22Rv1 (cell line): Measurements from ENCODE around the gene LMTK2.

Experiments
- H3K27ac ChIP-seq: fragments of 450-650 bp; 2 replicates; pipeline ENCODE4 v1.5.1; 2017
- CTCF ChIP-seq: fragments of 450-650 bp; IDR thresholded peaks from 2 replicates; pipeline ENCODE4 v1.5.1; 2017; ENCODE audit warnings: mild to moderate bottlenecking
- ZFX ChIP-seq: fragments of 450-650 bp; IDR thresholded peaks from 2 replicates; pipeline ENCODE4 v1.6.1; 2017; ENCODE audit warnings: antibody characterized with exemption, borderline replicate concordance

LMTK2 gene

GRCh38 chr7:98177553-98177952, 70.9 kb downstream of the LMTK2 start:
- no peak for TF ChIP-seq CTCF
- no peak for TF ChIP-seq ZFX
- no peak overlapping the region for H3K27ac ChIP-seq

GRCh38 chr7:98178321-98178720, 71.7 kb downstream of the LMTK2 start:
- TF ChIP-seq ZFX: no peak
- no peak for TF ChIP-seq CTCF
- H3K27ac ChIP-seq: no peak overlapping the region

- TF ChIP-seq ZFX (no peak), CTCF (no peak)
- H3K27ac ChIP-seq: no peak overlapping the region
Measured at GRCh38 chr7:98178762-98179490, 72.3 kb downstream of the LMTK2 start.

- TF ChIP-seq ZFX (no peak), CTCF (no peak)
Measured at GRCh38 chr7:98180751-98181150, 74.1 kb downstream of the LMTK2 start.

GRCh38 chr7:98185101-98185500, 78.4 kb downstream of the LMTK2 start:
- no peak overlapping the region for H3K27ac ChIP-seq
- no peak for TF ChIP-seq CTCF
- TF ChIP-seq ZFX: no peak

More at GRCh38 chr7:98180751-98181150, 74.1 kb downstream of the LMTK2 start:
- H3K27ac ChIP-seq: no peak overlapping the region

GRCh38 chr7:98186452-98187137, 79.9 kb downstream of the LMTK2 start:
- TF ChIP-seq ZFX (no peak), CTCF (no peak)
- no peak overlapping the region for H3K27ac ChIP-seq

GRCh38 chr7:98187138-98187502, 80.5 kb downstream of the LMTK2 start:
- TF ChIP-seq ZFX (no peak), CTCF (no peak)
- H3K27ac ChIP-seq: no peak overlapping the region
